Loucy (cell line): ENCODE data around the gene ZNF768.

Experiments used
- EZH2phosphoT487 ChIP-seq: fragments of 200-600 bp; IDR thresholded peaks from 2 replicates; pipeline ENCODE4 v1.6.1; 2018; ENCODE audit warnings: antibody characterized with exemption, mild to moderate bottlenecking, moderate library complexity, borderline replicate concordance
- TF ChIP-seq, protein P1 (sequence below): fragments of 200-600 bp; sonication (generic); conservative IDR thresholded peaks from 2 replicates; pipeline ENCODE4 v1.5.1; 2014; ENCODE audit warnings: mild to moderate bottlenecking, antibody characterized with exemption, low read length

GRCh38 chr16:30546115-30546514 lies 19.7 kb upstream of the ZNF768 start:
- TF ChIP-seq, protein P1, sequence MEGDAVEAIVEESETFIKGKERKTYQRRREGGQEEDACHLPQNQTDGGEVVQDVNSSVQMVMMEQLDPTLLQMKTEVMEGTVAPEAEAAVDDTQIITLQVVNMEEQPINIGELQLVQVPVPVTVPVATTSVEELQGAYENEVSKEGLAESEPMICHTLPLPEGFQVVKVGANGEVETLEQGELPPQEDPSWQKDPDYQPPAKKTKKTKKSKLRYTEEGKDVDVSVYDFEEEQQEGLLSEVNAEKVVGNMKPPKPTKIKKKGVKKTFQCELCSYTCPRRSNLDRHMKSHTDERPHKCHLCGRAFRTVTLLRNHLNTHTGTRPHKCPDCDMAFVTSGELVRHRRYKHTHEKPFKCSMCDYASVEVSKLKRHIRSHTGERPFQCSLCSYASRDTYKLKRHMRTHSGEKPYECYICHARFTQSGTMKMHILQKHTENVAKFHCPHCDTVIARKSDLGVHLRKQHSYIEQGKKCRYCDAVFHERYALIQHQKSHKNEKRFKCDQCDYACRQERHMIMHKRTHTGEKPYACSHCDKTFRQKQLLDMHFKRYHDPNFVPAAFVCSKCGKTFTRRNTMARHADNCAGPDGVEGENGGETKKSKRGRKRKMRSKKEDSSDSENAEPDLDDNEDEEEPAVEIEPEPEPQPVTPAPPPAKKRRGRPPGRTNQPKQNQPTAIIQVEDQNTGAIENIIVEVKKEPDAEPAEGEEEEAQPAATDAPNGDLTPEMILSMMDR = no peak
- no peak for TF ChIP-seq EZH2phosphoT487
